Ovary (tissue), 3 donors: ENCODE results near the gene MIDN.

ENCODE experiments used
- EP300 ChIP-seq: sonication (generic); formaldehyde crosslinking; IDR thresholded peaks from one replicate; pipeline ENCODE4 v1.6.1; 2017; ENCODE audit warnings: antibody characterized with exemption
- POLR2A ChIP-seq: fragments of 450-650 bp; IDR thresholded peaks from one replicate; pipeline ENCODE4 v1.6.1; 2017; ENCODE audit warnings: antibody characterized with exemption, mild to moderate bottlenecking, moderate library complexity
- TF ChIP-seq, protein P1 (sequence below), 3 donors: fragments of 450-650 bp in 2 of 3; fragments of 200-600 bp in 1 of 3; IDR thresholded peaks; one replicate each; pipeline versions ENCODE4 v1.5.1 to v1.8.0; 2016 to 2022; ENCODE audit warnings: antibody characterized with exemption in 3 of 3, mild to moderate bottlenecking in 1 of 3
- donor health status: DM: no; HTN: no; CAD: no.

DNA sequence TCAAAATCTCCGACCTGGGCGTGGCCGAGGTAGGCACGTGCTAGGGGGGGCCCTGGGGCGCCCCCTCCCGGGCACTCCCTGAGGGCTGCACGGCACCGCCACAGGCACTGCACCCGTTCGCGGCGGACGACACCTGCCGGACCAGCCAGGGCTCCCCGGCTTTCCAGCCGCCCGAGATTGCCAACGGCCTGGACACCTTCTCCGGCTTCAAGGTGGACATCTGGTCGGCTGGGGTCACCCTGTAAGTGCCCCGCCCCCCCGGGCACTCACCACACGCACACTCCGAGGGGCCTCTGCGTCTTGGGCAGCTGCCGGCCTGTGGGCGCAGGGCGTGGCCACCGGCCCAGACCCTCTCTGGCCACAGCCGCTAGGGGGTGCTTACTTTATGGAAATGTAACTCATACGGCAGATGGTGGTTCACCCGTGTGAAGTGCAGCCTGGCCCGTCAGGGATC is 27.9 kb upstream of the MIDN start:
- TF ChIP-seq, protein P1, sequence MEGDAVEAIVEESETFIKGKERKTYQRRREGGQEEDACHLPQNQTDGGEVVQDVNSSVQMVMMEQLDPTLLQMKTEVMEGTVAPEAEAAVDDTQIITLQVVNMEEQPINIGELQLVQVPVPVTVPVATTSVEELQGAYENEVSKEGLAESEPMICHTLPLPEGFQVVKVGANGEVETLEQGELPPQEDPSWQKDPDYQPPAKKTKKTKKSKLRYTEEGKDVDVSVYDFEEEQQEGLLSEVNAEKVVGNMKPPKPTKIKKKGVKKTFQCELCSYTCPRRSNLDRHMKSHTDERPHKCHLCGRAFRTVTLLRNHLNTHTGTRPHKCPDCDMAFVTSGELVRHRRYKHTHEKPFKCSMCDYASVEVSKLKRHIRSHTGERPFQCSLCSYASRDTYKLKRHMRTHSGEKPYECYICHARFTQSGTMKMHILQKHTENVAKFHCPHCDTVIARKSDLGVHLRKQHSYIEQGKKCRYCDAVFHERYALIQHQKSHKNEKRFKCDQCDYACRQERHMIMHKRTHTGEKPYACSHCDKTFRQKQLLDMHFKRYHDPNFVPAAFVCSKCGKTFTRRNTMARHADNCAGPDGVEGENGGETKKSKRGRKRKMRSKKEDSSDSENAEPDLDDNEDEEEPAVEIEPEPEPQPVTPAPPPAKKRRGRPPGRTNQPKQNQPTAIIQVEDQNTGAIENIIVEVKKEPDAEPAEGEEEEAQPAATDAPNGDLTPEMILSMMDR (IDR thresholded peaks at IDR 0.05), result no peak
- TF ChIP-seq POLR2A, result no peak
- TF ChIP-seq EP300, result no peak
